Measurements from ENCODE around the gene VWA3B. TPM values are rescaled to one million over a fixed set of nuclear protein-coding genes. Genes with fewer than 3 reads are reported as not detected.
"Not testable (repeated sequence)": the region's sequence is repeated elsewhere in the genome, so short reads cannot be mapped to it uniquely, and the experiment has no call there.

The VWA3B gene
- total and polyA plus RNA-seq, 12 donors, result 0.06 to 1.4 (median 0.62) TPM; not detected in 1

GRCh38 chr2:98258906-98259305, 171.9 kb downstream of the VWA3B start:
- H3K4me3 ChIP-seq, result no peak overlapping the region
- no peak overlapping the region for H3K27ac ChIP-seq
- no peaks in the 10 kb centered on the region for H3K4me1 ChIP-seq
- H3K36me3 ChIP-seq, result no peaks in the 10 kb centered on the region
- no peak for DNase-seq
- peaks cover 0 to 3% (median 0%) of the 10 kb centered on the region in 7 donors for H3K27me3 ChIP-seq
- peaks cover 0 to 28% (median 18%) of the 10 kb centered on the region in 11 donors for H3K9me3 ChIP-seq
- ATAC-seq, result no peak
- TF ChIP-seq, protein P1, sequence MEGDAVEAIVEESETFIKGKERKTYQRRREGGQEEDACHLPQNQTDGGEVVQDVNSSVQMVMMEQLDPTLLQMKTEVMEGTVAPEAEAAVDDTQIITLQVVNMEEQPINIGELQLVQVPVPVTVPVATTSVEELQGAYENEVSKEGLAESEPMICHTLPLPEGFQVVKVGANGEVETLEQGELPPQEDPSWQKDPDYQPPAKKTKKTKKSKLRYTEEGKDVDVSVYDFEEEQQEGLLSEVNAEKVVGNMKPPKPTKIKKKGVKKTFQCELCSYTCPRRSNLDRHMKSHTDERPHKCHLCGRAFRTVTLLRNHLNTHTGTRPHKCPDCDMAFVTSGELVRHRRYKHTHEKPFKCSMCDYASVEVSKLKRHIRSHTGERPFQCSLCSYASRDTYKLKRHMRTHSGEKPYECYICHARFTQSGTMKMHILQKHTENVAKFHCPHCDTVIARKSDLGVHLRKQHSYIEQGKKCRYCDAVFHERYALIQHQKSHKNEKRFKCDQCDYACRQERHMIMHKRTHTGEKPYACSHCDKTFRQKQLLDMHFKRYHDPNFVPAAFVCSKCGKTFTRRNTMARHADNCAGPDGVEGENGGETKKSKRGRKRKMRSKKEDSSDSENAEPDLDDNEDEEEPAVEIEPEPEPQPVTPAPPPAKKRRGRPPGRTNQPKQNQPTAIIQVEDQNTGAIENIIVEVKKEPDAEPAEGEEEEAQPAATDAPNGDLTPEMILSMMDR (IDR thresholded peaks at IDR 0.05), result no peak
- intact Hi-C loops (cut with DNase I), result no loop called here

DNA sequence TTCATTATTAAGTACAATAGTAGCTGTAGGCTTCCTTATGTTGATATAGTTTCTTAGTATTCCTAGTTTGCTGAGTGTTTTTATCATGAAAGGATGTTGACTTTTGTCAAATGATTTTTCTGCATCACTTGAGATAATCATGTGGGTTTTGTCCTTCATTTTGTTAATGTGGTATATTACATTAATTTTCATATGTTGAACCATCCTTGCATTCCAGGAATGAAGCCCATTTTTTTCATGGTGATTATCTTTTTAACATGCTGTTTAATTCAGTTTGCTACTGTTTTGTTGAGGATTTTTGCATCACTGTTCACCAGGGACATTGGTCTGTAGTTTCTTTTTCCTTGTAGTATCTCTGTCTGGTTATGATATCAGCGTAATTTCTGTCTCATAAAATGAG, 176.4 kb downstream of the VWA3B start:
- intact Hi-C loops (cut with DNase I), result no loop called here
- 76 to 84% methylated on average over 1 of the region's 1 CpG for WGBS, 2 donors
- peaks cover 0 to 3% (median 0%) of the 10 kb centered on the region in 7 donors for H3K27me3 ChIP-seq
- no peak overlapping the region for H3K4me3 ChIP-seq
- ATAC-seq (no peak), DNase-seq (no peak)
- H3K36me3 ChIP-seq, result no peaks in the 10 kb centered on the region
- H3K4me1 ChIP-seq, result no peaks in the 10 kb centered on the region
- TF ChIP-seq, protein P1 (IDR thresholded peaks at IDR 0.05), result no peak
- no peak overlapping the region for H3K27ac ChIP-seq
- H3K9me3 ChIP-seq, result peaks cover 0 to 45% (median 19%) of the 10 kb centered on the region in 11 donors

DNA sequence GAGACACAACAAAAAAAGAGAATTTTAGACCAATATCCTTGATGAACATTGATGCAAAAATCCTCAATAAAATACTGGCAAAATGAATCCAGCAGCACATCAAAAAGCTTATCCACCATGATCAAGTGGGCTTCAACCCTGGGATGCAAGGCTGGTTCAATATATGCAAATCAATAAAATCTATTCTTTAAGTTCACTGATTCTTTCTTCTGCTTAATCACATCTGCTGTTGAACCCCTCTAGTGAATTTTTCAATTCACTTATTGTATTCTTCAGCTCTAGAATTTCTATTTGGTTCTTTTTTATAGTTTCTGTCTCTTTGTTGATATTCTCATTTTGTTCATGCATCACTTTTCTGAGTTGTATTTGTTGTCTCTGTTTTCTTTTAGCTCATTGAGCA, 181.3 kb downstream of the VWA3B start:
- H3K27ac ChIP-seq, H3K36me3 ChIP-seq, DNase-seq, H3K4me1 ChIP-seq, H3K27me3 ChIP-seq, ATAC-seq, H3K4me3 ChIP-seq: not testable (repeated sequence)
- peaks cover 0 to 36% (median 9%) of the 10 kb centered on the region in 11 donors for H3K9me3 ChIP-seq
- intact Hi-C loops (cut with DNase I), result loop anchor here in 1 of 10 donors (2.0 kb wide), 1 partner anchor 459 kb away; no protein-coding TSS in a partner anchor

DNA sequence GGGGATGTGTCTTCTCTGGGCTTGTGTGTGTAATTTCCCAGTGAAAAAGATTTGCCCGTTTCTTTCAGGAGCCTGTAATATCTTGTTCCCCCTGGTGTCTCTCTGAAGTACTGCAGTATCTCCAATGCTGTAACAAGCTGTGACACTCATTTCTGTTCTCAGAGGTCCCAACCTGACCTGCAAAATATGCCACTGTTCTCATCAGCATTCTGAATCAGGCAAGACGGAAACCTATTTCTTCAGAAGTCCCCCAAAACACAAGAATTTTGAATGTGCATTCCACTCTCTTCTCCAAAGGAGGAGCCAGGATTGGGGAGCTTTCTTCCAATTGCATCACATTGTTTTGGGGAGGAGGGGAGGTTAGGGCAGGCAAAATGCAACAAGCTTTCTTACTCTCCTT, 182.3 kb downstream of the VWA3B start:
- WGBS, 2 donors, result 24 to 28% methylated on average over 2 of the region's 2 CpGs
- DNase-seq (peak in 1 of 2 donors; percentile 17), ATAC-seq (no peak)
- TF ChIP-seq, protein P1 (IDR thresholded peaks at IDR 0.05), result peak; percentile 30 to 71 (median 66)
- peaks cover 0 to 3% (median 0%) of the 10 kb centered on the region in 7 donors for H3K27me3 ChIP-seq
- no peak overlapping the region for H3K4me3 ChIP-seq
- H3K9me3 ChIP-seq, result peaks cover 0 to 25% (median 3%) of the 10 kb centered on the region in 11 donors
- intact Hi-C loops (cut with DNase I), result loop anchor here in 2 of 10 donors (1.0 to 2.0 kb wide), 2 partner anchors 460 to 462 kb away; no protein-coding TSS in a partner anchor
- no peak overlapping the region for H3K27ac ChIP-seq
- no peaks in the 10 kb centered on the region for H3K4me1 ChIP-seq
- no peaks in the 10 kb centered on the region for H3K36me3 ChIP-seq

- Histone ChIP-seq H3K36me3 (no peaks in the 10 kb centered on the region), H3K9me3 (peaks cover 0 to 20% (median 3%) of the 10 kb centered on the region in 11 donors), H3K4me1 (no peaks in the 10 kb centered on the region), H3K27me3 (peaks cover 0 to 3% (median 0%) of the 10 kb centered on the region in 7 donors), H3K27ac (no peak overlapping the region), H3K4me3 (no peak overlapping the region)
- TF ChIP-seq, protein P1 (IDR thresholded peaks at IDR 0.05), result no peak
- intact Hi-C loops (cut with DNase I), result loop anchor here in 7 of 10 donors (1.0 to 10.0 kb wide), 5 partner anchors 461 to 465 kb away; no protein-coding TSS in a partner anchor
- no peak for ATAC-seq
- no peak for DNase-seq
- WGBS, 2 donors, result 49 to 60% methylated on average over 2 of the region's 2 CpGs
Observed at GRCh38 chr2:98269830-98270229, 182.9 kb downstream of the VWA3B start.

Data from heart right ventricle (tissue), 16 donors.